Upper lobe of left lung (tissue), 6 donors: ENCODE data around the gene SIRPG. TPM values are rescaled to one million over a fixed set of nuclear protein-coding genes. Genes with fewer than 3 reads are reported as not detected.

Source experiments
- ATAC-seq, 2 donors: fragments of 200-7000 bp; cut with Tn5 transposase; one replicate each; pipeline ENCODE4 v1.9.1; 2022; ENCODE audit warnings: mild to moderate bottlenecking in 2 of 2, moderate library complexity in 2 of 2; ENCODE audit not compliant: low FRiP score in 2 of 2
- DNase-seq, 2 donors: peaks; one replicate each; pipeline ENCODE4 v3.0.0-alpha.2; 2019 to 2020
- H3K27ac ChIP-seq, 4 donors: fragments of 200-600 bp; sonication (generic); one replicate each; pipeline ENCODE4 v1.5.1; 2016 to 2019
- H3K27me3 ChIP-seq, 4 donors: fragments of 200-600 bp; sonication (generic); one replicate each; pipeline ENCODE4 v1.5.1; 2017 to 2019
- H3K36me3 ChIP-seq, 4 donors: fragments of 200-600 bp; sonication (generic); one replicate each; pipeline ENCODE4 v1.5.1; 2016 to 2019
- H3K4me1 ChIP-seq, 4 donors: fragments of 200-600 bp; sonication (generic); one replicate each; pipeline ENCODE4 v1.5.1; 2018 to 2019
- H3K4me3 ChIP-seq, 4 donors: fragments of 200-600 bp; sonication (generic); one replicate each; pipeline ENCODE4 v1.5.1; 2017 to 2019; ENCODE audit warnings: mild to moderate bottlenecking in 2 of 4, moderate library complexity in 1 of 4
- H3K9me3 ChIP-seq, 4 donors: fragments of 200-600 bp; sonication (generic); one replicate each; pipeline ENCODE4 v1.5.1; 2018 to 2019
- EP300 ChIP-seq, 4 donors: sonication (generic); formaldehyde crosslinking; IDR thresholded peaks; one replicate each; pipeline ENCODE4 v1.5.1; 2017; ENCODE audit warnings: antibody characterized with exemption in 4 of 4, control low read depth in 2 of 4
- POLR2A ChIP-seq, 4 donors: fragments of 450-650 bp; IDR thresholded peaks; one replicate each; pipeline ENCODE4 v1.5.1; 2016 to 2017; ENCODE audit warnings: antibody characterized with exemption in 4 of 4, mild to moderate bottlenecking in 2 of 4
- POLR2AphosphoS5 ChIP-seq, 2 donors: sonication (generic); formaldehyde crosslinking; IDR thresholded peaks; one replicate each; pipeline ENCODE4 v1.5.1; 2017; ENCODE audit warnings: antibody characterized with exemption in 2 of 2
- WGBS, 2 donors: methylation state at CpG; one replicate each; pipeline ENCODE4 v1.1.5; 2017 to 2018; 5-methylcytosine and 5-hydroxymethylcytosine counted together
- total RNA-seq, 6 donors: library from RNA; depleted of rRNA in 4 of 6; stranded (reverse); fragments of >200 nt in 4 of 6; gene quantifications; one replicate each; pipeline versions ENCODE4 v1.1.0 to v1.2.1, GENCODE V29; 2016 to 2021
- TF ChIP-seq, protein P1 (sequence below), 6 experiments: fragments of 450-650 bp in 4 of 6; fragments of 200-600 bp in 2 of 6; sonication (generic) in 2 of 6; IDR thresholded peaks; one replicate each; pipeline ENCODE4 v1.5.1; 2016 to 2019; ENCODE audit warnings: antibody characterized with exemption in 6 of 6
- donor health status: DM: no; HTN: no; CAD: no; lungs with moderate emphysema.
- donor health status: DM: no; HTN: yes; CAD: no; lungs with severe emphysema.

SIRPG gene
- total RNA-seq, 6 donors from 2014 or later: 0.71 to 2.4 (median 0.97) TPM; not detected in 3

DNA sequence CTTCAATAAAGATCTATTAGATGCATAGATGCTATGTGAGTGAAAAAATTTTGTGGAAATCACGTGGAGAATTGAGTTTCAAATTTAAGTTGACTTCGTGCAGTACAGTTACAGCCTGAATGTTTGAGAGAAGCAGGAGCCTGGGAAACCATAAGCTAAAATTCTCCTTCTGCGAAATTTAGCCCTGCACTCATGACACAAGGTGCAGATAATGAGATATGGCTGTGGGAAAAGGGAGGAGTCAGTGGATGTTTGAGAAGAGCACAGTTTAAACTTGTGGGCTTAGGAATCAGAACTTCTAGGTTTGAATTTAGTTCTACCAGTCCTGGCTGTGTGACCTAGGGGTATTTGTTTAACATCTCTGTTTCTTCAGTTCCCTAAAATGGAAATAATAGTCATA, 32.1 kb upstream of the SIRPG start:
- no peak for TF ChIP-seq POLR2A (IDR thresholded peaks at IDR 0.05)
- no peak for TF ChIP-seq POLR2AphosphoS5 (IDR thresholded peaks at IDR 0.05)
- TF ChIP-seq, protein P1, sequence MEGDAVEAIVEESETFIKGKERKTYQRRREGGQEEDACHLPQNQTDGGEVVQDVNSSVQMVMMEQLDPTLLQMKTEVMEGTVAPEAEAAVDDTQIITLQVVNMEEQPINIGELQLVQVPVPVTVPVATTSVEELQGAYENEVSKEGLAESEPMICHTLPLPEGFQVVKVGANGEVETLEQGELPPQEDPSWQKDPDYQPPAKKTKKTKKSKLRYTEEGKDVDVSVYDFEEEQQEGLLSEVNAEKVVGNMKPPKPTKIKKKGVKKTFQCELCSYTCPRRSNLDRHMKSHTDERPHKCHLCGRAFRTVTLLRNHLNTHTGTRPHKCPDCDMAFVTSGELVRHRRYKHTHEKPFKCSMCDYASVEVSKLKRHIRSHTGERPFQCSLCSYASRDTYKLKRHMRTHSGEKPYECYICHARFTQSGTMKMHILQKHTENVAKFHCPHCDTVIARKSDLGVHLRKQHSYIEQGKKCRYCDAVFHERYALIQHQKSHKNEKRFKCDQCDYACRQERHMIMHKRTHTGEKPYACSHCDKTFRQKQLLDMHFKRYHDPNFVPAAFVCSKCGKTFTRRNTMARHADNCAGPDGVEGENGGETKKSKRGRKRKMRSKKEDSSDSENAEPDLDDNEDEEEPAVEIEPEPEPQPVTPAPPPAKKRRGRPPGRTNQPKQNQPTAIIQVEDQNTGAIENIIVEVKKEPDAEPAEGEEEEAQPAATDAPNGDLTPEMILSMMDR (IDR thresholded peaks at IDR 0.05): no peak
- TF ChIP-seq EP300 (IDR thresholded peaks at IDR 0.05): no peak

DNA sequence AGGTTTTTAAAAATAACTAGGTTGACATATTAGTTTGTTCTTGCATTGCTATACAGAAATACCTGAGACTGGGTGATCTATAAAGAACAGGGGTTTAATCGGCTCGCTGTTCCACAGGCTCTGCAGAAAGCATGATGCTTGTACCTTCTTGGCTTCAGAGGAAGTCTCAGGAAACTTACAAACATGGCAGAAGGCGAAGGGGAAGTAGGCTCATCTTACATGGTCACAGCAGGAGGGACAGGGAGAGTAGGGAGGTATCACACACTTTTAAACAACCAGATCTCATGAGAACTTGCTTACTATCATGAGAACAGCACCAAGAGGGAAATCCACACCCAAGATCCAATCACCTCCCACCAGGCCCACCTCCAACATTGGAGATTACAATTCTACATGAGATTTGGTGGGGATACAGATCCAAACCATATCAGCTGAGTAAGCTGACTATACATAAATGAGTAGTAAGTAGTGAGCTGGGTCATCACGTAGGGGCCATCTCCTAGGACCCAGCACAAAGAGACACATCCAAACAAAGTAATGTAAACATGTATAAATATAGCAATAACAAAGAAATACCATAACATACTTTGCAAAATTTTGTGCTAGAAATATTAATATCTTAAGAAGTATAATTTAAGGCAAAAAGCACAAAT, 31.4 kb upstream of the SIRPG start:
- Histone ChIP-seq H3K36me3 (no peaks in the 10 kb centered on the region), H3K4me1 (no peaks in the 10 kb centered on the region), H3K27me3 (no peaks in the 10 kb centered on the region), H3K27ac (no peak overlapping the region), H3K9me3 (no peaks in the 10 kb centered on the region), H3K4me3 (no peak overlapping the region)
- ATAC-seq: no peak
- no peak for DNase-seq
- WGBS, 2 donors: 62 to 85% methylated on average over 4 of the region's 4 CpGs
- no peak for TF ChIP-seq POLR2AphosphoS5 (IDR thresholded peaks at IDR 0.05)
- TF ChIP-seq EP300 (IDR thresholded peaks at IDR 0.05): no peak
- TF ChIP-seq POLR2A (IDR thresholded peaks at IDR 0.05): no peak
- TF ChIP-seq, protein P1 (IDR thresholded peaks at IDR 0.05): no peak

More for the DNA sequence above, 32.1 kb upstream of the SIRPG start:
- Histone ChIP-seq H3K27ac (no peak overlapping the region), H3K36me3 (no peaks in the 10 kb centered on the region), H3K4me3 (no peak overlapping the region), H3K9me3 (no peaks in the 10 kb centered on the region), H3K4me1 (no peaks in the 10 kb centered on the region), H3K27me3 (no peaks in the 10 kb centered on the region)
- DNase-seq (no peak), ATAC-seq (no peak)
- 79 to 83% methylated on average over 3 of the region's 3 CpGs for WGBS, 2 donors

DNA sequence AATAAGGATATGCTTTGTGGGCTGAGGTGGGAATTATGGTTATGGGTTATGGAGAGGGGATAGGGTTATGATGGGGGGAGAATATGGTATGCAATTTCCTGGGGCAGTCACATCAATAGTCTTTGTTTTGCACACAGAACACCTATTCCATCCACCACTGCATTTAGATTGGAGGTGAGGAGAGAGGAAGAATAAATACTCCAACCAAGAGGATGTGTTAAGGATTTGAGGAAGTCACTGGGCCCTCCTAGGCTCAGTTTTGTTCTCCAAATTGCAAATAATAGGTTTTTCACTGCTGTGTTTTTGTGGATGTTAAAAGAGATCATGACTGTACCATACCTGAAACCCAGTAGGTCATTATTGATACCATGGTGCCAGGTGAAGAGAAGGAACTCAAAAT, 29.5 kb upstream of the SIRPG start:
- TF ChIP-seq EP300 (IDR thresholded peaks at IDR 0.05) (no peak), POLR2A (IDR thresholded peaks at IDR 0.05) (no peak), POLR2AphosphoS5 (IDR thresholded peaks at IDR 0.05) (no peak)
- TF ChIP-seq, protein P1 (IDR thresholded peaks at IDR 0.05): no peak
- Histone ChIP-seq H3K4me3 (no peak overlapping the region), H3K27me3 (no peaks in the 10 kb centered on the region), H3K27ac (no peak overlapping the region), H3K36me3 (no peaks in the 10 kb centered on the region), H3K4me1 (no peaks in the 10 kb centered on the region), H3K9me3 (peaks cover 0 to under 1% (median 0%) of the 10 kb centered on the region in 4 donors)
- DNase-seq (no peak), ATAC-seq (no peak)

DNA sequence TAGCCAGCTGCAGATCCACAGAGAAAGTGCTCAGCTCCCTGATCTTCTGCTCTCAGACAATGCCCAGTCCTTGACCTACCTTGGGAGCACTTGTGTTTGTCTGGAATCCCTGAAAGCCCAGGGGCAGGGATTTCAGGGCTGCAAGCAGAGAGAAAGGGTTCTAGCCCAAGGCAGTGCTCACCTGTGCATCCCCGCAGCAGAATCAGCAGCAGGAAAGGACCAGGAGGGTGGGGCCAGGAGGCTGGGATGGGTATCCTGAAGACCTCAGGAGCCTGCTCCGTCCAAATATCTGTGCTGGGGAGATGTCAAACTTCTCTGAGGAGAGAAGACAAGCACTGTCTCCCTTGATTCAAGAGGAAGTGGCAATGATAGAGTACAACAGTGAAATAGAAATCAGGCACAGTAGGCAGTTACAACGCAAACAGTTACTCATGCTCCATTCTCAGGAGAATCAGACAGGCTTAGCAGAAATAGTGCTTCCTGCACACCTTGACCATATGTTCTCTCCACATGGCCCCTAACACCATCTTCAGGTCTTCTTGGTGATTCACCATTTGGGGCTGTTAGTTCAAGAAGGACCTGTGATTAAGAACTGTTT, 28.7 kb upstream of the SIRPG start:
- Histone ChIP-seq H3K9me3 (peaks cover 0 to 6% (median 0%) of the 10 kb centered on the region in 4 donors), H3K36me3 (no peaks in the 10 kb centered on the region), H3K4me3 (no peak overlapping the region), H3K27me3 (no peaks in the 10 kb centered on the region), H3K4me1 (no peaks in the 10 kb centered on the region), H3K27ac (no peak overlapping the region)
- no peak for TF ChIP-seq POLR2A (IDR thresholded peaks at IDR 0.05)
- no peak for TF ChIP-seq POLR2AphosphoS5 (IDR thresholded peaks at IDR 0.05)
- TF ChIP-seq EP300 (IDR thresholded peaks at IDR 0.05): no peak
- TF ChIP-seq, protein P1 (IDR thresholded peaks at IDR 0.05): no peak
- DNase-seq (no peak), ATAC-seq (no peak)
- 65 to 72% methylated on average over 2 of the region's 3 CpGs for WGBS, 2 donors
